Measurements from ENCODE around the gene SPATA4. TPM values are rescaled to one million over a fixed set of nuclear protein-coding genes. Genes with fewer than 3 reads are reported as not detected.

Gene SPATA4
- polyA plus RNA-seq, 3 donors, result 1.2 to 1.5 (median 1.4) TPM

Other genes with a start within 250 kb of the SPATA4 start
- 10 to 100 TPM in 2 of 3 donors, 1 to 10 TPM in 1; 5.6 to 15.2 (median 11.1) TPM for gene WDR17, start 129.7 kb downstream of the SPATA4 start, polyA plus RNA-seq (ENCODE audit: insufficient read length in 3 of 3)
- under 1 TPM; 0.18 to 0.34 (median 0.26) TPM for gene ASB5, start 73.6 kb upstream of the SPATA4 start, polyA plus RNA-seq (ENCODE audit: insufficient read length in 3 of 3)
- 10 to 100 TPM; 70.6 to 98.1 (median 90.0) TPM for gene SPCS3, start 124.4 kb upstream of the SPATA4 start, polyA plus RNA-seq (ENCODE audit: insufficient read length in 3 of 3)

All from renal pelvis (tissue), 3 donors.